ENCODE results near the gene MAN1C1. TPM values are rescaled to one million over a fixed set of nuclear protein-coding genes. Genes with fewer than 3 reads are reported as not detected.

MAN1C1 gene
- total and polyA plus RNA-seq, 9 of the 15 experiments (the other 6 are each of a cell fraction or from before 2014, with no cell fraction given) = 0.04 to 0.44 (median 0.10) TPM; not detected in 3

- no peak for TF ChIP-seq ZNF639 (CRISPR knock-in tag; conservative IDR thresholded peaks at IDR 0.05 in 1 of 2, IDR thresholded peaks at IDR 0.05 in 1 of 2)
- no peak for TF ChIP-seq ZKSCAN1 (IDR thresholded peaks at IDR 0.05; ENCODE audit: low read depth, low read length)
- no peak for TF ChIP-seq NFATC3 (IDR thresholded peaks at IDR 0.05)
- TF ChIP-seq, protein P1, sequence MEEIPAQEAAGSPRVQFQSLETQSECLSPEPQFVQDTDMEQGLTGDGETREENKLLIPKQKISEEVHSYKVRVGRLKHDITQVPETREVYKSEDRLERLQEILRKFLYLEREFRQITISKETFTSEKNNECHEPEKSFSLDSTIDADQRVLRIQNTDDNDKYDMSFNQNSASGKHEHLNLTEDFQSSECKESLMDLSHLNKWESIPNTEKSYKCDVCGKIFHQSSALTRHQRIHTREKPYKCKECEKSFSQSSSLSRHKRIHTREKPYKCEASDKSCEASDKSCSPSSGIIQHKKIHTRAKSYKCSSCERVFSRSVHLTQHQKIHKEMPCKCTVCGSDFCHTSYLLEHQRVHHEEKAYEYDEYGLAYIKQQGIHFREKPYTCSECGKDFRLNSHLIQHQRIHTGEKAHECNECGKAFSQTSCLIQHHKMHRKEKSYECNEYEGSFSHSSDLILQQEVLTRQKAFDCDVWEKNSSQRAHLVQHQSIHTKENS (CRISPR knock-in tag; IDR thresholded peaks at IDR 0.05) = no peak
- TF ChIP-seq SNIP1 (IDR thresholded peaks at IDR 0.05; ENCODE audit: low read depth) = no peak
- peak; percentile 52 for TF ChIP-seq FIP1L1 (IDR thresholded peaks at IDR 0.05; ENCODE audit: low read depth, low read length, poor library complexity, severe bottlenecking)
- no peak for TF ChIP-seq ZNF124 (CRISPR knock-in tag; IDR thresholded peaks at IDR 0.05)
- TF ChIP-seq COPS2 (conservative IDR thresholded peaks at IDR 0.05) = no peak
- TF ChIP-seq U2AF1 (optimal IDR thresholded peaks at IDR 0.05; ENCODE audit: low read depth, low read length) = no peak
- TF ChIP-seq, protein P2, sequence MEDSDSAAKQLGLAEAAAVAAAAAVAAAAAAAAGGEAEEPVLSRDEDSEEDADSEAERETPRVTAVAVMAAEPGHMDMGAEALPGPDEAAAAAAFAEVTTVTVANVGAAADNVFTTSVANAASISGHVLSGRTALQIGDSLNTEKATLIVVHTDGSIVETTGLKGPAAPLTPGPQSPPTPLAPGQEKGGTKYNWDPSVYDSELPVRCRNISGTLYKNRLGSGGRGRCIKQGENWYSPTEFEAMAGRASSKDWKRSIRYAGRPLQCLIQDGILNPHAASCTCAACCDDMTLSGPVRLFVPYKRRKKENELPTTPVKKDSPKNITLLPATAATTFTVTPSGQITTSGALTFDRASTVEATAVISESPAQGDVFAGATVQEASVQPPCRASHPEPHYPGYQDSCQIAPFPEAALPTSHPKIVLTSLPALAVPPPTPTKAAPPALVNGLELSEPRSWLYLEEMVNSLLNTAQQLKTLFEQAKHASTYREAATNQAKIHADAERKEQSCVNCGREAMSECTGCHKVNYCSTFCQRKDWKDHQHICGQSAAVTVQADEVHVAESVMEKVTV (CRISPR knock-in tag; IDR thresholded peaks at IDR 0.05) = no peak
- no peak for TF ChIP-seq SMARCB1 (IDR thresholded peaks at IDR 0.05; ENCODE audit: insufficient read length, low read depth)
- no peak for TF ChIP-seq E2F1 (CRISPR knock-in tag; IDR thresholded peaks at IDR 0.05)
- no peak for TF ChIP-seq SUPT5H (IDR thresholded peaks at IDR 0.05)
- 0 out of 2 replicates have a peak, but pooled peaks have one; percentile 75 for TF ChIP-seq ERF (CRISPR knock-in tag; IDR thresholded peaks at IDR 0.05)
Observed at GRCh38 chr1:25616987-25617624, 515 bp downstream of the MAN1C1 start (continued).
